ENCODE data around the gene ATP6V0A1. TPM values are rescaled to one million over a fixed set of nuclear protein-coding genes. Genes with fewer than 3 reads are reported as not detected.
A peak's percentile ranks its signal among the peaks of the same experiment; 100 is the strongest.
"Not testable (repeated sequence)": the region's sequence is repeated elsewhere in the genome, so short reads cannot be mapped to it uniquely, and the experiment has no call there.

The ATP6V0A1 gene
- total RNA-seq, 1 donor from 2014 or later: 16.9 TPM

DNA sequence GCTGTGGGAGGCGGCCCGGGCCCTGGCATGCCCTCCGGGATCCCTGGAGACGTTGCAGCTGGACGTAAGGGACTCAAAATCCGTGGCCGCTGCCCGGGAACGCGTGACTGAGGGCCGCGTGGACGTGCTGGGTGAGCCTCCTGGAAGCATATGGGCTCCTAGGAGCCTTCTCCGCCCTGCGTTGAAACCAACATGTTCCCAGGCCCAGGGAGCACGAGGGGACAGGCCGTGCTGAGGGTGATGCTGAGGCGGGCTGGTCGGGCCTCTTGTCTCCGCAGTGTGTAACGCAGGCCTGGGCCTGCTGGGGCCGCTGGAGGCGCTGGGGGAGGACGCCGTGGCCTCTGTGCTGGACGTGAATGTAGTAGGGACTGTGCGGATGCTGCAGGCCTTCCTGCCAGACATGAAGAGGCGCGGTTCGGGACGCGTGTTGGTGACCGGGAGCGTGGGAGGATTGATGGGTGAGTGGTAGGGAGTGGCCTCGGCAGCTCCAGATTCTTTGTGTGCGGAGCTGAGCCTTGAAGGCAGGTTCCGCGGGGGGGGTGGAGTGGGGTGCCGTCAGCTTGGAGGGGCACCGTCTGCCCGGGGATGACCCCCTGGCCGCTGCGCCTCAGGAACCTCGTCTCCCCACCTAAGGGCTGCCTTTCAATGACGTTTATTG, 94.6 kb downstream of the ATP6V0A1 start:
- DNase-seq: no peak
- Mint-ChIP-seq H3K4me3 (peak overlapping the region; percentile 95), H3K36me3 (ENCODE audit: low read depth) (no peaks in the 10 kb centered on the region), H3K9me3 (no peaks in the 10 kb centered on the region), H3K27ac (peak overlapping the region; percentile 92), H3K27me3 (no peaks in the 10 kb centered on the region), H3K4me1 (peaks cover 26% of the 10 kb centered on the region)
- intact Hi-C loops (cut with micrococcal nuclease): no loop called here

DNA sequence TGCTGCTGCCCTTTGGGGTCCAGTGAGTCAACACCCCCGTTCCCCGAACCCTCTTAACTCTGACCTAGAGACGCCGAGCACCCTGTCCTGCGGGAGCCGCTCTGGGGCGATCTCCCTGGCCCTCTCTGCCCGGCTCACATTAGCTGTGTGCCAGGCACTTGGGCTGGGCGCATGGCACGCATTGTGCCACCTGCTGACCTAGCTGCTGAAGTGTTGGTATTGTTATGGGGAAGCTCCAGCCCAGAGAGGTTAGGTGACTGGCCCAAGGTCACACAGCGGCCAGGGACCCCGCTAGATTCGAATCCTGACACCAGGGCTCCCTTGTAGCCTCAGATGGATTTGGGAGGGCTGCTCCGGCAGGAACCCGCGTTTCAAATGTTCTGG, 95.2 kb downstream of the ATP6V0A1 start:
- H3K4me1 Mint-ChIP-seq: peaks cover 23% of the 10 kb centered on the region
- no peak for DNase-seq
- intact Hi-C loops (cut with micrococcal nuclease): loop anchor here (2.0 kb wide), 1 partner anchor 17 kb away; the partner anchor contains the start of gene NAGLU
- peak overlapping the region; percentile 95 for H3K4me3 Mint-ChIP-seq
- H3K27ac Mint-ChIP-seq: peak overlapping the region; percentile 92
- H3K9me3 Mint-ChIP-seq: no peaks in the 10 kb centered on the region
- H3K36me3 Mint-ChIP-seq (ENCODE audit: low read depth): no peaks in the 10 kb centered on the region
- H3K27me3 Mint-ChIP-seq: no peaks in the 10 kb centered on the region

DNA sequence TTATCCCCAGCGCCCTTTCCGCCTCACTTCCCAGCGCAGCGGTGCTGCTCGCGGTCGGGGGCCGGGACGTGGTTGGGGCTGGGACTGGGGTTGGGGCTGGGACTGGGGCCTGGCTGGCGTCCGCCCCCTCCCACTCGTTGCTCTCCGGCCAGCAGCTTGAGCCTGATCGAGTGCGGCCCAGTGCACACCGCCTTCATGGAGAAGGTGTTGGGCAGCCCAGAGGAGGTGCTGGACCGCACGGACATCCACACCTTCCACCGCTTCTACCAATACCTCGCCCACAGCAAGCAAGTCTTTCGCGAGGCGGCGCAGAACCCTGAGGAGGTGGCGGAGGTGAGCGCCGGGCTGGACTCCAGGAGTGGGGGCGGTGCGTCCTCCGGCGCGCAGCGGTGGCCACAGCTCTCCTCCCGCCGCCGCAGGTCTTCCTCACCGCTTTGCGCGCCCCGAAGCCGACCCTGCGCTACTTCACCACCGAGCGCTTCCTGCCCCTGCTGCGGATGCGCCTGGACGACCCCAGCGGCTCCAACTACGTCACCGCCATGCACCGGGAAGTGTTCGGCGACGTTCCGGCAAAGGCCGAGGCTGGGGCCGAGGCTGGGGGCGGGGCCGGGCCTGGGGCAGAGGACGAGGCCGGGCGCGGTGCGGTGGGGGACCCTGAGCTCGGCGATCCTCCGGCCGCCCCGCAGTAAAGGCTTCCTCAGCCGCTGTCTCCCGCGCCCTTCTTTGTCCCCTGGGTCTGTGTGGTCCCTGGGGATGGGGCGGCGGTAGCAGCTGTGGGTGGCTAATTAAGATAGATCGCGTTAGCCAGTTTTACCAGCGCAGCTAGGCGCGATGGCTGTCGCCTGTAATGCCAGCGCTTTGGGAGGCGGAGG, 95.8 kb downstream of the ATP6V0A1 start:
- intact Hi-C loops (cut with micrococcal nuclease): loop anchor here (2.0 kb wide), 1 partner anchor 18 kb away; the partner anchor contains the start of gene NAGLU
- Mint-ChIP-seq H3K27me3 (no peaks in the 10 kb centered on the region), H3K36me3 (ENCODE audit: low read depth) (no peaks in the 10 kb centered on the region), H3K9me3 (no peaks in the 10 kb centered on the region), H3K4me1 (peaks cover 18% of the 10 kb centered on the region), H3K4me3 (peak overlapping the region; percentile 95), H3K27ac (peak overlapping the region; percentile 92)
- peak; percentile 95 for DNase-seq

DNA sequence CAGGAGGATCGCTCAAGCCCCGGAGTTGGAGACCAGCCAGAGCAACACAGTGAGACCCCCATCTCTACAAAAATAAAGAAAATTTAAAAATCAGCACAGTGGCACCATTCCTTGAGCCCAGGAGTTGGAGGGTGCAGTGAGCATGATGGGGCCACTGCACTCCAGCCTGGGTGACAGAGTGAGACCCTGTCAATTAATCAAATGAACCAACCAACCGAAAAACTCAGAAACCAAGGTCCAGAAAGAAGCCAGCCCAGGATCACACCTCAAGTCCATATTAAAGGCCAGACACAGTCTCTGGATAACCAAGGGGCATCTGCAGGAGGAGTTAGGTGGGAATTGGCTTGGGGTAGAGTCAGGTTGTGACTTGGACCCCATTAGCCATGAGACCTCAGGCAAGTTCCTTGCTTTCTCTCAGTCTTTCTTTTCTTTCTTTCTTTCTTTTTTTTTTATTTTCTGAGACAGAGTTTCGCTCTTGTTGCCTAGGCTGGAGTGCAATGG, 96.5 kb downstream of the ATP6V0A1 start:
- H3K9me3 Mint-ChIP-seq: no peaks in the 10 kb centered on the region
- no peak for DNase-seq
- H3K36me3 Mint-ChIP-seq (ENCODE audit: low read depth): no peaks in the 10 kb centered on the region
- peak overlapping the region; percentile 95 for H3K4me3 Mint-ChIP-seq
- H3K4me1 Mint-ChIP-seq: peaks cover 18% of the 10 kb centered on the region
- intact Hi-C loops (cut with micrococcal nuclease): loop anchor here (2.0 kb wide), 1 partner anchor 18 kb away; the partner anchor contains the start of gene NAGLU
- H3K27ac Mint-ChIP-seq: peak overlapping the region; percentile 92
- H3K27me3 Mint-ChIP-seq: no peaks in the 10 kb centered on the region

DNA sequence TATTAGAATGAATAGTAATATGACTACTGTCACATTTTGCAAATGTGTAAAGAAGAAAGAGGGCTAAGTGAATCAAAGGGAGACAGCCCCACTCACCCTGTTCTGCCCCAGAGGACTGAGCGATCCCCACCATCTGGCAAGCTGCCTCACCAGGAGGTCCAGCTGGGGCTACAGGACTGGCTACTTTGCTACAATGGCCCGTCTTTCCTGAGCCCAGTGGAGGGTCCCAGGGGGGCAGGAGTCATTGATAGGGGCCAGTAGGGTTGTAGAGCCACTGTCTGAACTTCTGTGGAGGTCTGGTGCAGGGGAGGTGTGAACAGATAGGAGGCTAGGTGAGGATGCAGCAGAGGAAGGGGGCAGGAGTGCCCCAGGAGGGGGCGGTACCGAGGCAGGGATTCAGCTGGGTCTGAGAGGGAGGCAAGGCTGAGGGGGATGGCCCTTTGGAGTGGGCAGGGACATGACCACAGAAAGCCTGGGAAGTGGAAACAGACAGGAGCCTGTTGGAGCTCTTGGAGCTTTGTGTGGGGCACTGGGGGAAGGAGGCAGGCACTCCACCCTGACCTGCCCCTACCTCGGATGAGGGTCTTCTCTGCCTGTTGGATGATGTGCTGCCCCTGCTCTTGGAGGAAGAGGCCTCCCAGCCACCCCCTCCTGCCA, 97.4 kb downstream of the ATP6V0A1 start:
- intact Hi-C loops (cut with micrococcal nuclease): loop anchor here (2.0 kb wide), 1 partner anchor 19 kb away; the partner anchor contains the start of gene NAGLU
- Mint-ChIP-seq H3K4me1 (peaks cover 14% of the 10 kb centered on the region), H3K4me3 (peak overlapping the region; percentile 95)
- H3K36me3 Mint-ChIP-seq (ENCODE audit: low read depth); DNase-seq; H3K27ac Mint-ChIP-seq; H3K9me3 Mint-ChIP-seq; H3K27me3 Mint-ChIP-seq: not testable (repeated sequence)

DNA sequence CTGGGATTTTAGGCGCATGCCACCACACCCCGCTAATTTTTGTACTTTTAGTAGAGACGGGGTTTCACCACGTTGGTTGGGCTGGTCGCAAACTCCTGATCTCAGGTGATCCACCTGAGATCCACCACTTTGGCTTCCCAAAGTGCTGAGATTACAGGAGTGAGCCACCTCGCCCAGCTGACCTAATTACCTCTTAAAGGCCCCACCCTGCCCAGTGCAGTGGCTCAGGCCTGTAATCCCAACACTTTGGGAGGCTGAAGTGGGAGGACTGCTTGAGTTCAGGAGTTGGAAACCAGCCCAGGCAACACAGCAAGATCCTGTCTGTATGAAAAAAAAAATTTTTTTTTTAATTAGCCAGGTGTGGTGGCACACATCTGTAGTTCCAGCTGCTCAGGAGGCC, 100.4 kb downstream of the ATP6V0A1 start:
- Mint-ChIP-seq H3K36me3 (ENCODE audit: low read depth) (peaks cover 9% of the 10 kb centered on the region), H3K4me3 (no peak overlapping the region), H3K27me3 (no peaks in the 10 kb centered on the region), H3K9me3 (no peaks in the 10 kb centered on the region), H3K27ac (no peak overlapping the region), H3K4me1 (peaks cover 27% of the 10 kb centered on the region)
- intact Hi-C loops (cut with micrococcal nuclease): no loop called here
- DNase-seq: no peak

DNA sequence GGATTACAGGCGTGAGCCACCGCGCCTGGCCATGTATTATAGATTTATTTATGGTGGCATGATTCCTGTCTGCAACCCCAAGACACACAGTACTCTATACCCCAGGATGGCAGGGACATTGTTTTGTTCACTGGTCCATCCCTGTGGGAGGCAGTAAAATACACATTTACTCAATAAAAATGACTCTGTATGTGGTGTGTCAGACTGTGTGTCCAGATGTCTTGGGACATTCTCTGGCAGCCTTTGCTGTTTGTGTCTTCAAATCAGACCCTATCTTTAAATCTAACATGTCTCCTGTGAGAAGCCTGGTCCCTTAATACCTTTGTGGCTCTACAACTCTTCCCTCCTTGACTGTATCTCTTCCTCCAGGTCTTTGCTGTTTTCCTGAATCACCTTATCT, 101.6 kb downstream of the ATP6V0A1 start:
- DNase-seq: no peak
- intact Hi-C loops (cut with micrococcal nuclease): no loop called here
- Mint-ChIP-seq H3K4me1 (peaks cover 25% of the 10 kb centered on the region), H3K36me3 (ENCODE audit: low read depth) (peaks cover 14% of the 10 kb centered on the region), H3K9me3 (no peaks in the 10 kb centered on the region), H3K27ac (no peak overlapping the region), H3K4me3 (no peak overlapping the region), H3K27me3 (no peaks in the 10 kb centered on the region)

DNA sequence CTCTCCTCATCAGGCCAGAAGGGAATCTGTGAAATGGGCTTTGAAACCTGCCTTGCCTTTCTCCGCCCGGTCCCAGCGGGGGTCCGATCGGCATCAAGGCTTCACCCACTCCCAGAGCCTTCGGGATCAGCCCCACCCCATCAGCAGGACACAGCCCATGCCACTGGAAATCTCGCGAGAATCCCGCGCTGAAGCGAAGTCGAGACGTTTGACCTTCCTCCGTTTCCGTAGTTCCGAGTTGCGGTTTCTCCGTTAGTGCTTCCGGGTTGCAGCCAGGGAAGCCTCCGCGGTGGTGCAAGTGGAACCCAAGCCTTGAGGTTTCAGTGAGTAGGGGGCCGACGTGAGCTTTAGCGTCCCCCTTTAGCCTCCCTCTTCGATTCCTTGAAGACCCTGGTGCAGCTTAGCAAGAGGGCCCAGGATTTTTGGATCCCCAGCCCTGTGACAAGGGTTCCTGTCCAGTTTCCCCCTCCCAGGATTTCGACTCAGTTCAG, 103.3 kb downstream of the ATP6V0A1 start, which contains the start of gene COASY:
TSS of gene COASY (plus strand) at position 252 of the 491 bp plus-strand sequence. CDS start 475 bp downstream, outside the sequence.
- peak; percentile 98 for DNase-seq
- H3K27ac Mint-ChIP-seq: peak within 1 kb of the TSS; percentile 93
- peaks cover 21% of the 10 kb centered on the region for H3K4me1 Mint-ChIP-seq
- intact Hi-C loops (cut with micrococcal nuclease): loop anchor here (1.0 to 2.0 kb wide), 2 partner anchors 15 to 47 kb away; partner anchors contain the start of genes PSMC3IP, RETREG3 and TUBG1
- peaks cover 18% of the 10 kb centered on the region for H3K36me3 Mint-ChIP-seq (ENCODE audit: low read depth)
- H3K4me3 Mint-ChIP-seq: peak within 1 kb of the TSS; percentile 89
- no peaks in the 10 kb centered on the region for H3K9me3 Mint-ChIP-seq
- H3K27me3 Mint-ChIP-seq: no peaks in the 10 kb centered on the region

DNA sequence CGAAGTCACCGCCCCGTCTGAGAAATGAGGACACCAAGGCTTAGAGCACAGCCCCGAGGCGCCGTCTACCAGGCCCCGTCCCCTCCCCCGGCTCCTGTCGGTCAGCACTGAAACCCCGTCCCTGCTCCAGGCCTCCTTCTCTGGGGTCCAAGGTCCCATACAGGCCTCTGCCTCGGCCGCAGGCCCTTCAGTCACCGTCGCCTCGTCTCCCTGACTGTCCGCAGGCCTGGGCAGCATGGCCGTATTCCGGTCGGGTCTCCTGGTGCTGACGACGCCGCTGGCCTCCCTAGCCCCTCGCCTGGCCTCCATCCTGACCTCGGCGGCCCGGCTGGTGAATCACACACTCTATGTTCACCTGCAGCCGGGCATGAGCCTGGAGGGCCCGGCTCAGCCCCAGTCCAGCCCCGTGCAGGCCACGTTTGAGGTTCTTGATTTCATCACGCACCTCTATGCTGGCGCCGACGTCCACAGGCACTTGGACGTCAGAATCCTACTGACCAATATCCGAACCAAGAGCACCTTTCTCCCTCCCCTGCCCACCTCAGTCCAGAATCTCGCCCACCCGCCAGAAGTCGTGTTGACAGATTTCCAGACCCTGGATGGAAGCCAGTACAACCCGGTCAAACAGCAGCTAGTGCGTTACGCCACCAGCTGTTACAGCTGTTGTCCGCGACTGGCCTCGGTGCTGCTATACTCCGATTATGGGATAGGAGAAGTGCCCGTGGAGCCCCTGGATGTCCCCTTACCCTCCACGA, 103.9 kb downstream of the ATP6V0A1 start:
- Mint-ChIP-seq H3K27ac (peak overlapping the region; percentile 93), H3K4me3 (peak overlapping the region; percentile 89), H3K36me3 (ENCODE audit: low read depth) (peaks cover 20% of the 10 kb centered on the region), H3K27me3 (no peaks in the 10 kb centered on the region), H3K4me1 (peaks cover 19% of the 10 kb centered on the region), H3K9me3 (no peaks in the 10 kb centered on the region)
- no peak for DNase-seq
- intact Hi-C loops (cut with micrococcal nuclease): loop anchor here (1.0 to 2.0 kb wide), 2 partner anchors 15 to 46 kb away; partner anchors contain the start of genes PSMC3IP, RETREG3 and TUBG1

DNA sequence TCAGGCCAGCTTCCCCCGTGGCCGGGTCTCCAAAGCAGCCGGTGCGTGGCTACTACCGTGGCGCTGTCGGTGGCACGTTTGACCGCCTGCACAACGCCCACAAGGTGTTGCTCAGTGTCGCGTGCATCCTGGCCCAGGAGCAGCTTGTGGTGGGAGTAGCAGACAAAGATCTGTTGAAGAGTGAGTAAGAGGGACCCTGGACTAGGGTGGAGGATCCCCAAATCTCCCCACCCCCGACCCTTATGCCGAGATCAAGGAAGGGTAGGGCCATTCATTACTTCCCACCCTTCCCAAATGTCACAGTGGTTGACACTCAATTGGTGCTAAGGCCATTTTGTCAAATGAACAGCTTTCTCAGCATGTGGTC, 104.4 kb downstream of the ATP6V0A1 start:
- H3K4me3 Mint-ChIP-seq: peak overlapping the region; percentile 89
- peak overlapping the region; percentile 93 for H3K27ac Mint-ChIP-seq
- H3K9me3 Mint-ChIP-seq: no peaks in the 10 kb centered on the region
- intact Hi-C loops (cut with micrococcal nuclease): loop anchor here (2.0 kb wide), 1 partner anchor 46 kb away; the partner anchor contains the start of genes RETREG3 and TUBG1
- no peaks in the 10 kb centered on the region for H3K27me3 Mint-ChIP-seq
- H3K36me3 Mint-ChIP-seq (ENCODE audit: low read depth): peaks cover 24% of the 10 kb centered on the region
- peaks cover 23% of the 10 kb centered on the region for H3K4me1 Mint-ChIP-seq
- DNase-seq: no peak

DNA sequence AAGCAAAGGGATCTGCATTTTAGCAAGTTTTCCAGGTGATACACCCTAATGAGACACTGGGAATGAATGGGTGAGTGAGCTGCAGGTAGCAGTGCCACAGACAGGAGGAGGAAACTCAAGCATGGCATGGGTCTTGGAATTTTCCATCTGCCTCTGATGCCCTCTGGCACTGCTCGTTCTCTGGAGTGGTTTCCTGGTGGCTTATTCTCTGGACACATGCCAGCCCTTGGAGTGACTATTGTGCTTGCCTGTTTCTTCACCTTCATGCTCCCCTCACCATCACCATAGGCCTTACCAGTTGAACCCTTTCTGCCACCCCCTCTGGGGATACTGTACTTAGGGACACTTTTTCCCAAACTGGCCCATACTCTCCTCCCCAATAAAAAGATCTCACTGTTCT, 104.9 kb downstream of the ATP6V0A1 start:
- H3K4me3 Mint-ChIP-seq: peak overlapping the region; percentile 89
- no peaks in the 10 kb centered on the region for H3K9me3 Mint-ChIP-seq
- H3K4me1 Mint-ChIP-seq: peaks cover 24% of the 10 kb centered on the region
- no peak for DNase-seq
- H3K27me3 Mint-ChIP-seq: no peaks in the 10 kb centered on the region
- H3K27ac Mint-ChIP-seq: peak overlapping the region; percentile 51
- peaks cover 25% of the 10 kb centered on the region for H3K36me3 Mint-ChIP-seq (ENCODE audit: low read depth)
- intact Hi-C loops (cut with micrococcal nuclease): loop anchor here (2.0 kb wide), 1 partner anchor 45 kb away; the partner anchor contains the start of genes RETREG3 and TUBG1

DNA sequence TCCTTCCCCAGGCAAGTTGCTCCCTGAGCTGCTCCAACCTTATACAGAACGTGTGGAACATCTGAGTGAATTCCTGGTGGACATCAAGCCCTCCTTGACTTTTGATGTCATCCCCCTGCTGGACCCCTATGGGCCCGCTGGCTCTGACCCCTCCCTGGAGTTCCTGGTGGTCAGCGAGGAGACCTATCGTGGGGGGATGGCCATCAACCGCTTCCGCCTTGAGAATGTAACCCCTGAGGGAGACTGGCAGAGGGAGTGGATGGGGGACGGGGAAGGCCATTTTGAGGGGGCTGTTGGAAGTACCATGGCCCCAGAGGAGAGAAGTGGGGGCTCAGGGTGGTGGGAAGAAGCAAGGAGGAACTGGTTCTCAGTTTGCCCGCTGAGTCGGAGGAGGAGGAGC, 105.3 kb downstream of the ATP6V0A1 start:
- H3K4me3 Mint-ChIP-seq: peak overlapping the region; percentile 89

More for the DNA sequence above, 105.3 kb downstream of the ATP6V0A1 start:
- DNase-seq: no peak
- no peaks in the 10 kb centered on the region for H3K27me3 Mint-ChIP-seq
- H3K4me1 Mint-ChIP-seq: peaks cover 27% of the 10 kb centered on the region
- H3K27ac Mint-ChIP-seq: peak overlapping the region; percentile 51
- intact Hi-C loops (cut with micrococcal nuclease): loop anchor here (2.0 kb wide), 1 partner anchor 45 kb away; the partner anchor contains the start of genes RETREG3 and TUBG1
- no peaks in the 10 kb centered on the region for H3K9me3 Mint-ChIP-seq
- peaks cover 29% of the 10 kb centered on the region for H3K36me3 Mint-ChIP-seq (ENCODE audit: low read depth)
